ENCODE data around the gene PLRG1.

DNA sequence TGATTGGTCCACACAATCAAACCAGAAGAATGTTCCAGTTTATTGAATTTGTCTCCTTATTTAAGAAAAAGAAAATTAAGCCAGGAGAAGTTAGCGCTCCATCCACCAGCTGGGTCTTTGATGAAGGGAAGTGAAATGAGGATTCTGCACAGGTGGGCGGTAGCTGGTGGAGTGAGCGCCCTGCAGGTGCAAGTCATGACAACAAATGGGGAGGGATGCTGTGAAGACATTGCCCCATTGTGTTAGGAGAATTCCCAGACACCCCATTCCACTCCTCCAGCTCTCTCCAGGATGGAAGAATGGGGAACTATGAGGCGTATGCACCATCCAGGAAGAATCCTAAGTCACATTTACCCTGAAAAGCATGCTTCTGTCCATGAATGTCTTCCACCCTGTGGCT lies 22.9 kb downstream of the PLRG1 start:
- TF ChIP-seq CTCF (IDR thresholded peaks at IDR 0.05) (no peak), POLR2A (IDR thresholded peaks at IDR 0.05) (no peak)

Measured in lower leg skin (tissue), 3 donors.